HUES48 (cell line): Measurements from ENCODE around the gene RNF182.

Source experiments
- H3K27ac ChIP-seq: one replicate; pipeline ENCODE4 v1.7.0; 2013; ENCODE audit warnings: low read depth, low read length, inconsistent platforms
- H3K27me3 ChIP-seq: 2 replicates; pipeline ENCODE4 v1.6.1; 2013; ENCODE audit warnings: mild to moderate bottlenecking, low read length; ENCODE audit not compliant: control insufficient read depth, insufficient read depth
- H3K36me3 ChIP-seq: 2 replicates; pipeline ENCODE4 v1.6.1; 2013; ENCODE audit warnings: low read length; ENCODE audit not compliant: control insufficient read depth, insufficient read depth
- H3K4me1 ChIP-seq: 2 replicates; pipeline ENCODE4 v1.6.1; 2013; ENCODE audit warnings: mild to moderate bottlenecking, low read length; ENCODE audit not compliant: control insufficient read depth, insufficient read depth
- H3K4me3 ChIP-seq: 2 replicates; pipeline ENCODE4 v1.5.1; 2013; ENCODE audit warnings: mild to moderate bottlenecking, low read depth, low read length
- H3K9ac ChIP-seq: 2 replicates; pipeline ENCODE4 v1.6.1; 2013; ENCODE audit warnings: mild to moderate bottlenecking, low read depth, low read length, moderate library complexity
- H3K9me3 ChIP-seq: 2 replicates; pipeline ENCODE4 v1.6.1; 2013; ENCODE audit warnings: low read length; ENCODE audit not compliant: control insufficient read depth, insufficient read depth

The RNF182 gene

GRCh38 chr6:13917141-13917540 is 7.6 kb upstream of the RNF182 start:
- H3K9ac ChIP-seq, result no peak overlapping the region
- no peaks in the 10 kb centered on the region for H3K9me3 ChIP-seq
- no peak overlapping the region for H3K4me3 ChIP-seq
- H3K27ac ChIP-seq, result no peak overlapping the region
- peaks cover 15% of the 10 kb centered on the region for H3K4me1 ChIP-seq
- no peaks in the 10 kb centered on the region for H3K27me3 ChIP-seq
- H3K36me3 ChIP-seq, result no peaks in the 10 kb centered on the region

- Histone ChIP-seq H3K4me3 (no peak overlapping the region), H3K9me3 (no peaks in the 10 kb centered on the region), H3K27ac (no peak overlapping the region), H3K9ac (no peak overlapping the region), H3K36me3 (no peaks in the 10 kb centered on the region), H3K4me1 (peaks cover 20% of the 10 kb centered on the region), H3K27me3 (peaks cover 14% of the 10 kb centered on the region)
These were observed 6.0 kb upstream of the RNF182 start for GRCh38 chr6:13918686-13919250.

DNA sequence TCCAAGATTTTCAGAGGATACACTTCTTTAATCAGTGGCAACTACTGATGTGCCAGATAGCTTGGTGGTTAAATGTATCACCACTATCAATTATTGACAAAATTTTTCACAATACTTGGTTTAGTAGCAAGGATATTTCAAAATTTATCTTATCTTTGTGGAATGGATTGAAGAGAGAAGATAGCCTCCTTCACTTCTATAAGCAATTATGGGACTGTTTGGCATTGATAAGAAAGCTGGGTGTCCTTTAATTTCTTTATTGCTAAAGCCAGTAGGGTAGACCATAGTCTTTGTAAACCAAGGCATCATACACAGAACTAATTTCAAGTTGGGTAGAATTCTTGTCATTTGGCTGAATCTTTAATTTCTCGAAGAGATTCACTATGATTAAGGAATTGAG is 4.9 kb upstream of the RNF182 start:
- Histone ChIP-seq H3K36me3 (no peaks in the 10 kb centered on the region), H3K4me1 (peaks cover 14% of the 10 kb centered on the region), H3K27ac (no peak overlapping the region), H3K4me3 (no peak overlapping the region), H3K27me3 (peaks cover 17% of the 10 kb centered on the region), H3K9me3 (no peaks in the 10 kb centered on the region), H3K9ac (no peak overlapping the region)

- Histone ChIP-seq H3K9ac (no peak overlapping the region), H3K9me3 (no peaks in the 10 kb centered on the region), H3K36me3 (no peaks in the 10 kb centered on the region), H3K4me1 (peaks cover 12% of the 10 kb centered on the region; the same call in 1 of the 2 replicates), H3K27me3 (peaks cover 23% of the 10 kb centered on the region), H3K4me3 (no peak overlapping the region), H3K27ac (no peak overlapping the region)
These were observed 4.2 kb upstream of the RNF182 start for GRCh38 chr6:13920552-13920951.

DNA sequence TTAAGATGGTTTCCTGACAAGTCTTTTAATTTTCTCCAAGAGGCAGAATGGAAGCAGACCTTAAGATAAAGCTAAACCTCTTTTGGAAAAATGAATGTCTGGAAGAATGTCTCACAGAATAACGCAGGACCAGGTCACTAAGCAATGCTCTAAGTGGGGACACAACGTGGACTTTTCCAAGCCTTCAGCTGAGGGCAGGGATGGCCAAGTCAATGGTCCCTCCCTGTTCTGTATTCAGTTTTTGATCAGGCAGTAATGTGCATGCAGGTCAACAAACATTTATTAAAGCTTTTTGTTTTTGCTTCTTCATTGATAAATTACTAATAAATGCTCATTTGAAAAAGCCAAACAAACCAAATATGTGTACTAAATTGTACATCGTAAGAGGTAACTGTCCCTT is 2.0 kb upstream of the RNF182 start:
- Histone ChIP-seq H3K27me3 (peaks cover 40% of the 10 kb centered on the region), H3K9ac (no peak overlapping the region), H3K27ac (no peak overlapping the region), H3K36me3 (no peaks in the 10 kb centered on the region), H3K9me3 (no peaks in the 10 kb centered on the region), H3K4me3 (no peak overlapping the region), H3K4me1 (peaks cover 29% of the 10 kb centered on the region)

DNA sequence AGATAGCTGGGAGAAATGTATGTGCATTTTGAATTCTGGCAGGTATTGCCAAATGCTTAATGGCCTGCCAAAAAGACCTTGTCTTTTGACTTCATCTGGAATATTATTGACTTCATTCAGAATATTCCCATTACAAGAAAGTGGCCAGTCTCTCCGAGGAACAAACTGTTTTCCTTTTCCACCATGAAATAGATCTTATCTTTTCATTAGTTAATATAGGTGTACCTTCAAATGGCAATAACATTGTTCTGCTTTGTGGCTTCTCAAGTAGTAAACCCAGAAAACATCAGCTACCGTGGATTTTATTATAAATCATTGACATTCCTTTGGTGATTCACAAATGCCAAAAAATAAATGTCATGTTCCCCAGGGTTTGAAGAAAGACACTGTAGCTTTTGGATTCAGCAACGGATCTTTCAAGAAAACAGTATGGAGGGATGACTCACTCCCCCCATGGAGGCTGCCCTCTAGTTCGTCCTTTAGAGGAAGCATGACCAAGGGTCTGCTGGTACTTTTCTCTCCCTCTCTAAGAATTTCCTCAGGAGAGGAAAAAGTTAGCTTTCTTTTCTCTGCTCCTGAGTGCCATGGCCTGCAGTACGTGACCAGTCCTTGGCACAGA is 1.1 kb upstream of the RNF182 start:
- Histone ChIP-seq H3K4me3 (peak overlapping the region; percentile 82), H3K27me3 (peaks cover 40% of the 10 kb centered on the region), H3K36me3 (no peaks in the 10 kb centered on the region)

GRCh38 chr6:13924146-13924948 is 405 bp upstream of the RNF182 start:
- Histone ChIP-seq H3K9me3 (no peaks in the 10 kb centered on the region), H3K4me1 (peaks cover 34% of the 10 kb centered on the region), H3K27ac (peak overlapping the region; percentile 74), H3K4me3 (peak overlapping the region; percentile 82), H3K27me3 (peaks cover 40% of the 10 kb centered on the region), H3K36me3 (no peaks in the 10 kb centered on the region), H3K9ac (no peak overlapping the region)

More for the DNA sequence above, 1.1 kb upstream of the RNF182 start:
- Histone ChIP-seq H3K27ac (peak overlapping the region; percentile 74), H3K9ac (no peak overlapping the region), H3K9me3 (no peaks in the 10 kb centered on the region), H3K4me1 (peaks cover 34% of the 10 kb centered on the region)

DNA sequence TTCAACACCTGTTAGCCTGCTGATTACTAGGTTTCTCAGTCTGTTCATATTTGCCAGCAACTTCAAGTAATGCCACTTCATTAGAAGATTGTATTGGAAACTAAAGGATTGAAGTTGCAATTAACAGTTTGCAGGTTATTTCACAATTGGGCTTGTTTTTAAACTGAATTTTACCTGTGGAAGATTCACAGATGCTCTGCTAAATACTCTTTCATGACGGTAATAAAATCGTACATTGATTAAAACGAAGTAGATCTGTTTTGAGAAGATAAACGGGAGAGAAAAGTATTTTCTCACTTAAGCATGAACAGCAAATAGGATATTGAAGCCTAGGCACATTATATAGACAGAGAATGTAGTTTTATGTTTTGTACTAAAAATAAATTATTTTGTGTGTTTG is 1.6 kb downstream of the RNF182 start:
- H3K4me1 ChIP-seq, result peaks cover 42% of the 10 kb centered on the region
- H3K4me3 ChIP-seq, result no peak overlapping the region
- H3K9me3 ChIP-seq, result no peaks in the 10 kb centered on the region
- H3K9ac ChIP-seq, result no peak overlapping the region
- no peak overlapping the region for H3K27ac ChIP-seq
- H3K27me3 ChIP-seq, result peaks cover 40% of the 10 kb centered on the region
- no peaks in the 10 kb centered on the region for H3K36me3 ChIP-seq

GRCh38 chr6:13927203-13927602 is 2.5 kb downstream of the RNF182 start:
- no peak overlapping the region for H3K27ac ChIP-seq
- H3K4me3 ChIP-seq, result no peak overlapping the region
- no peaks in the 10 kb centered on the region for H3K9me3 ChIP-seq
- H3K4me1 ChIP-seq, result peaks cover 42% of the 10 kb centered on the region
- H3K36me3 ChIP-seq, result no peaks in the 10 kb centered on the region
- no peak overlapping the region for H3K9ac ChIP-seq
- peaks cover 40% of the 10 kb centered on the region for H3K27me3 ChIP-seq

GRCh38 chr6:13929196-13929595 is 4.4 kb downstream of the RNF182 start:
- Histone ChIP-seq H3K36me3 (no peaks in the 10 kb centered on the region), H3K4me3 (no peak overlapping the region), H3K9me3 (no peaks in the 10 kb centered on the region), H3K9ac (no peak overlapping the region), H3K27ac (no peak overlapping the region), H3K4me1 (peaks cover 32% of the 10 kb centered on the region), H3K27me3 (peaks cover 22% of the 10 kb centered on the region)

- peaks cover 4% of the 10 kb centered on the region for H3K27me3 ChIP-seq
- no peak overlapping the region for H3K4me3 ChIP-seq
- H3K27ac ChIP-seq, result no peak overlapping the region
- no peaks in the 10 kb centered on the region for H3K9me3 ChIP-seq
- no peak overlapping the region for H3K9ac ChIP-seq
- peaks cover 21% of the 10 kb centered on the region for H3K4me1 ChIP-seq
- no peaks in the 10 kb centered on the region for H3K36me3 ChIP-seq
These were observed 7.1 kb downstream of the RNF182 start for GRCh38 chr6:13931797-13932402.
